ENCODE results near the gene TPX2. TPM values are rescaled to one million over a fixed set of nuclear protein-coding genes. Genes with fewer than 3 reads are reported as not detected.

Gene TPX2
- total and polyA plus RNA-seq, 2 donors (not counting 3 experiments of a cell fraction or from before 2014, with no cell fraction given): 24.8 to 114 TPM

GRCh38 chr20:31740208-31740607 is 1.1 kb downstream of the TPX2 start:
- peak overlapping the region; percentile 23 for H2AFZ ChIP-seq (ENCODE audit: low read depth, low read length)

More at GRCh38 chr20:31740208-31740607, 1.1 kb downstream of the TPX2 start:
- dilution Hi-C loops (cut with MboI; ENCODE audit: extremely low pct_ligation_motif_present, low sequenced_read_pairs): no loop called here
- ChIA-PET POLR2A (no interaction called here), CTCF (interaction anchor here (0.7 to 3.7 kb wide), 8 partner anchors 8 to 127 kb away, joined by 3 to 31 read pairs (median 5); no protein-coding TSS in a partner anchor)
- intact Hi-C loops (cut with micrococcal nuclease): no loop called here
- peak overlapping the region; percentile 79 for H3K27ac ChIP-seq (ENCODE audit: insufficient read depth, low read depth, low read length)
- H3K9ac ChIP-seq (replicated peaks; ENCODE audit: extremely low read depth, insufficient read depth, low read length): peak overlapping the region; percentile 92
- TF ChIP-seq MAX (IDR thresholded peaks at IDR 0.05; ENCODE audit: insufficient read depth, insufficient read length) (no peak), POLR2AphosphoS5 (IDR thresholded peaks at IDR 0.05; ENCODE audit: insufficient read depth, low read depth, low read length) (no peak), POLR2A (IDR thresholded peaks at IDR 0.05; ENCODE audit: low read depth, low read length) (no peak), MYC (IDR thresholded peaks at IDR 0.05; ENCODE audit: low read depth, low read length) (no peak), EZH2 (IDR thresholded peaks at IDR 0.05; ENCODE audit: borderline replicate concordance, low read depth, low read length, severe bottlenecking) (no peak), JUN (IDR thresholded peaks at IDR 0.05; ENCODE audit: borderline replicate concordance, insufficient read depth, insufficient read length, low read depth) (no peak), CTCF (IDR thresholded peaks at IDR 0.05; ENCODE audit: extremely low read depth in 1 of 2, insufficient read depth in 1 of 2, low read depth in 1 of 2, low read length in 2 of 2) (no peak), FOS (IDR thresholded peaks at IDR 0.05; ENCODE audit: borderline replicate concordance, insufficient read depth, low read length) (no peak), GATA2 (IDR thresholded peaks at IDR 0.05; ENCODE audit: insufficient read depth, insufficient read length, low read depth, low read length) (no peak)
- H3K9me3 ChIP-seq (replicated peaks; ENCODE audit: control insufficient read depth, insufficient read depth, low read length): no peaks in the 10 kb centered on the region
- FAIRE-seq: no peak
- BruUV-seq (replicated peaks): no TSS peak
- peak overlapping the region; percentile 93 for H3K4me2 ChIP-seq (ENCODE audit: insufficient read depth, low read length)
- H3K4me1 ChIP-seq (ENCODE audit: control insufficient read depth, extremely low read depth, insufficient read depth, low read length): peaks cover 21% of the 10 kb centered on the region
- H4K20me1 ChIP-seq (replicated peaks; ENCODE audit: control insufficient read depth, extremely low read depth, insufficient read depth, low read length): no peaks in the 10 kb centered on the region
- H3K4me3 ChIP-seq (replicated peaks in 1 of 3; ENCODE audit: insufficient read depth in 1 of 3, low read depth in 1 of 3, low read length in 3 of 3): peak overlapping the region; percentile 78 to 99 (median 97)
- H3K79me2 ChIP-seq (ENCODE audit: control insufficient read depth, insufficient read depth, low read length): peaks cover 59% of the 10 kb centered on the region
- peak; percentile 51 for DNase-seq (ENCODE audit: low read depth, low spot score)
- no peaks in the 10 kb centered on the region for H3K9me1 ChIP-seq (replicated peaks; ENCODE audit: control insufficient read depth, extremely low read depth, insufficient read depth, low read length)
- H3K36me3 ChIP-seq (ENCODE audit: control insufficient read depth in 2 of 2, extremely low read depth in 1 of 2, insufficient read depth in 2 of 2, low read length in 2 of 2): no peaks in the 10 kb centered on the region
- H3K27me3 ChIP-seq (ENCODE audit: control insufficient read depth in 2 of 2, insufficient read depth in 2 of 2, low read length in 2 of 2): no peaks in the 10 kb centered on the region

Measured in endothelial cell of umbilical vein (primary cell).